ENCODE measurements around the gene TP53BP1.

TP53BP1 gene

DNA sequence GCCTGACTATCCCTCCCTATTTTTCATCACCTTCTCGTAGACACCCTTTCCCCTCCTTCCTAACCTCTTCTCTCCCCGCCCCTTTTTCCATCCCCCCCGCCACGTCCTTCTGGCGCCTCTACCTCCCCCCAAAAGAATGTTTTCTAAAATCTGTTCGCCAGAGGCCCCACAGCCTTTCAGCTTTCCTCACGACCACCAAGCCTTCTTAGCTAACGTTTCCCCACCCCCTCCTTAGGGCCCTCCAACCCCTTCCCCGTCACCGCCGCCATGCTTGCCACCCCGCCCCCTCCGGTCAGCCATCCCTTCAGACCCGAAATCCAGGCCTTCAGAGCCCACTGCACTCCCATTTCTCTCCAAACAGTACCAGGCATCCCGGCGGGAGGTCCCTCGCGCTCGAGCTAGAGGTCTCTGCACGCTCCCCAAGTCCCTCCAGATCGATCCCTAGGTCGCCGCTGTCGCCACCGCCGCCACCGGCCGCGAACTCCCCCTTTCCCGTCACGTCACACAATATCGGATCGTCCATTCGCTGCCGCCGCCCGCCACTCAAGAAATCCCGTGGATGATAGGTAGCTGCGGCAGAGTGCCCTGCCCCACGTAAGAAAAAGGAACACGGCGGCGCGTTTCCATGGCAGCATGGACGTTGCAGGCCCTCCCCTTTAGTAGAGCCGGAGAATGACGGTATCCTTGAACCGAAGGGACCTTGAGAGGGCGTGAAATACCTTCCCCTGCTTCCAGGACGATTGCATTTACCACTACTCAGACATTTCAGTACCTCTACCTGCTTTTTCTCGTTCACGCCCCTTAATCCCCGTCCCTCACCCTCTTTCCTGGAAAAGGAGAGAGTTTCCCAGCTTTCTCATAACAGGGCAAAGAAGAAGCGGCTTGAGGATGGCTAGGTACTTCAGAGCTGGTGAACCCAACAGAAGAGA lies at the start of gene TP53BP1:
Gene TP53BP1, minus strand, starts transcription at position 484 of the 929 bp plus-strand sequence. Its CDS starts 113 bp downstream, at position 371.
- peak; percentile 97 for DNase-seq (ENCODE audit: low spot score)

- no peak for DNase-seq (ENCODE audit: low spot score)
These were observed 48.8 kb upstream of the TP53BP1 start for GRCh38 chr15:43541785-43542184.

GRCh38 chr15:43538091-43538490 lies 45.1 kb upstream of the TP53BP1 start:
- DNase-seq (ENCODE audit: low spot score) = no peak

GRCh38 chr15:43534897-43535296 lies 41.9 kb upstream of the TP53BP1 start:
- no peak for DNase-seq (ENCODE audit: low spot score)

DNA sequence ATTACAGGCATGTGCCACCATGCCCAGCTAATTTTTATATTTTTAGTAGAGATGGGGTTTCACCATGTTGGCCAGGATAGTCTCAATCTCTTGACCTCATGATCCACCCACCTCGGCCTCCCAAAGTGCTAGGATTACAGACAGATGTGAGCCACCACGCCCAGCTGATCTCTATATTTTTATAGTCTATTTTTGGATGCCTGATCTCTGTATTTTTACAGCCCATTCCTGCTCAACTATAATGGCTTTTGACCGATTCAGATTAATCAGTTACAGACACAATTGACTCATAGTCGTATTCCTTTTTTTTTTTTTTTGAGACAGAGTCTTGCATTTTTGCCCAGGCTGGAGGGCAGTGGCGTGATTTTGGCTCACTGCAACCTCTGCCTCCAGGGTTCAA lies 39.9 kb upstream of the TP53BP1 start:
- peak; percentile 54 for DNase-seq (ENCODE audit: low spot score)

GRCh38 chr15:43531018-43531670 lies 38.2 kb upstream of the TP53BP1 start:
- no peak for DNase-seq (ENCODE audit: low spot score)

- DNase-seq (ENCODE audit: low spot score) = no peak
These were observed 36.8 kb upstream of the TP53BP1 start for GRCh38 chr15:43529587-43530345.

DNA sequence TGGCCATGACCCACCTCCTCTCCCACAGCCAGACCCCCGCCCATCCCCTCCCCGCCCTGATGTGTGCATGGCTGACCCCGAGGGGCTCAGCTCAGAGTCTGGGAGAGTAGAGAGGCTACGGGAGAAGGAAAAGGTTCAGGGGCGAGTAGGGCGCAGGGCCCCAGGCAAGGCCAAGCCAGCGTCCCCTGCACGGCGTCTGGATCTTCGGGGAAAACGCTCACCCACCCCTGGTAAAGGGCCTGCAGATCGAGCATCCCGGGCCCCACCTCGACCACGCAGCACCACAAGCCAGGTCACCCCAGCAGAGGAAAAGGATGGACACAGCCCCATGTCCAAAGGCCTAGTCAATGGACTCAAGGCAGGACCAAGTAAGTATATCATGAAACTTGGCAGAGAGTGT lies 36.2 kb upstream of the TP53BP1 start:
- DNase-seq (ENCODE audit: low spot score) = no peak

DNA sequence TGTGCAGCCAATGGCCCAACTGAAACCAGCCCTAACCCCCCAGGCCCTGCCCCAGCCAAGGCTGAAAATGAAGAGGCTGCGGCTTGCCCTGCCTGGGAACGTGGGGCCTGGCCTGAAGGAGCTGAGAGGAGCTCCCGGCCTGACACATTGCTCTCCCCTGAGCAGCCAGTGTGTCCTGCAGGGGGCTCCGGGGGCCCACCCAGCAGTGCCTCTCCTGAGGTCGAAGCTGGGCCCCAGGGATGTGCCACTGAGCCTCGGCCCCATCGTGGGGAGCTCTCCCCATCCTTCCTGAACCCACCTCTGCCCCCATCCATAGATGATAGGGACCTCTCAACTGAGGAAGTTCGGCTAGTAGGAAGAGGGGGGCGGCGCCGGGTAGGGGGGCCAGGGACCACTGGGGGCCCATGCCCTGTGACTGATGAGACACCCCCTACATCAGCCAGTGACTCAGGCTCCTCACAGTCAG lies 35.6 kb upstream of the TP53BP1 start:
- DNase-seq (ENCODE audit: low spot score) = no peak

- no peak for DNase-seq (ENCODE audit: low spot score)
These were observed 35.0 kb upstream of the TP53BP1 start for GRCh38 chr15:43527802-43528541.

DNA sequence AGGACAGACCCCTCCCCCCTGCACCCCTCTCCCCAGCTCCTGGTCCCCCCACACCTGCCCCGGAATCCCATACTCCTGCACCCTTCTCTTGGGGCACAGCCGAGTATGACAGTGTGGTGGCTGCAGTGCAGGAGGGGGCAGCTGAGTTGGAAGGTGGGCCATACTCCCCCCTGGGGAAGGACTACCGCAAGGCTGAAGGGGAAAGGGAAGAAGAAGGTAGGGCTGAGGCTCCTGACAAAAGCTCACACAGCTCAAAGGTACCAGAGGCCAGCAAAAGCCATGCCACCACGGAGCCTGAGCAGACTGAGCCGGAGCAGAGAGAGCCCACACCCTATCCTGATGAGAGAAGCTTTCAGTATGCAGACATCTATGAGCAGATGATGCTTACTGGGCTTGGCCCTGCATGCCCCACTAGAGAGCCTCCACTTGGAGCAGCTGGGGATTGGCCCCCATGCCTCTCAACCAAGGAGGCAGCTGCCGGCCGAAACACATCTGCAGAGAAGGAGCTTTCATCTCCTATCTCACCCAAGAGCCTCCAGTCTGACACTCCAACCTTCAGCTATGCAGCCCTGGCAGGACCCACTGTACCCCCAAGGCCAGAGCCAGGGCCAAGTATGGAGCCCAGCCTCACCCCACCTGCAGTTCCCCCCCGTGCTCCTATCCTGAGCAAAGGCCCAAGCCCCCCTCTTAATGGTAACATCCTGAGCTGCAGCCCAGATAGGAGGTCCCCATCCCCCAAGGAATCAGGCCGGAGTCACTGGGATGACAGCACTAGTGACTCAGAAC lies 34.3 kb upstream of the TP53BP1 start:
- no peak for DNase-seq (ENCODE audit: low spot score)

DNA sequence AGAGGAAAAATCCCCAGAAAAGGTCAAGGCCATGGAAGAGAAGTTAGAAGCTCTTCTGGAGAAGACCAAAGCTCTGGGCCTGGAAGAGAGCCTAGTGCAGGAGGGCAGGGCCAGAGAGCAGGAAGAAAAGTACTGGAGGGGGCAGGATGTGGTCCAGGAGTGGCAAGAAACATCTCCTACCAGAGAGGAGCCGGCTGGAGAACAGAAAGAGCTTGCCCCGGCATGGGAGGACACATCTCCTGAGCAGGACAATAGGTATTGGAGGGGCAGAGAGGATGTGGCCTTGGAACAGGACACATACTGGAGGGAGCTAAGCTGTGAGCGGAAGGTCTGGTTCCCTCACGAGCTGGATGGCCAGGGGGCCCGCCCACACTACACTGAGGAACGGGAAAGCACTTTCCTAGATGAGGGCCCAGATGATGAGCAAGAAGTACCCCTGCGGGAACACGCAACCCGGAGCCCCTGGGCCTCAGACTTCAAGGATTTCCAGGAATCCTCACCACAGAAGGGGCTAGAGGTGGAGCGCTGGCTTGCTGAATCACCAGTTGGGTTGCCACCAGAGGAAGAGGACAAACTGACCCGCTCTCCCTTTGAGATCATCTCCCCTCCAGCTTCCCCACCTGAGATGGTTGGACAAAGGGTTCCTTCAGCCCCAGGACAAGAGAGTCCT lies 33.4 kb upstream of the TP53BP1 start:
- no peak for DNase-seq (ENCODE audit: low spot score)

GRCh38 chr15:43525131-43525530 lies 32.2 kb upstream of the TP53BP1 start:
- no peak for DNase-seq (ENCODE audit: low spot score)

- DNase-seq (ENCODE audit: low spot score) = no peak
These were observed 31.4 kb upstream of the TP53BP1 start for GRCh38 chr15:43524254-43524845.

DNA sequence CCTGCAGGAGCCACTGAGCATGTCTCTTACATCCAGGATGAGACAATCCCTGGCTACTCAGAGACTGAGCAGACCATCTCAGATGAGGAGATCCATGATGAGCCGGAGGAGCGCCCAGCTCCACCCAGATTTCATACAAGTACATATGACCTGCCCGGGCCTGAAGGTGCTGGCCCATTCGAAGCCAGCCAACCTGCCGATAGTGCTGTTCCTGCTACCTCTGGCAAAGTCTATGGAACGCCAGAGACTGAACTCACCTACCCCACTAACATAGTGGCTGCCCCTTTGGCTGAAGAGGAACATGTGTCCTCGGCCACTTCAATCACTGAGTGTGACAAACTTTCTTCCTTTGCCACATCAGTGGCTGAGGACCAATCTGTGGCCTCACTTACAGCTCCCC lies 30.7 kb upstream of the TP53BP1 start:
- DNase-seq (ENCODE audit: low spot score) = no peak

DNA sequence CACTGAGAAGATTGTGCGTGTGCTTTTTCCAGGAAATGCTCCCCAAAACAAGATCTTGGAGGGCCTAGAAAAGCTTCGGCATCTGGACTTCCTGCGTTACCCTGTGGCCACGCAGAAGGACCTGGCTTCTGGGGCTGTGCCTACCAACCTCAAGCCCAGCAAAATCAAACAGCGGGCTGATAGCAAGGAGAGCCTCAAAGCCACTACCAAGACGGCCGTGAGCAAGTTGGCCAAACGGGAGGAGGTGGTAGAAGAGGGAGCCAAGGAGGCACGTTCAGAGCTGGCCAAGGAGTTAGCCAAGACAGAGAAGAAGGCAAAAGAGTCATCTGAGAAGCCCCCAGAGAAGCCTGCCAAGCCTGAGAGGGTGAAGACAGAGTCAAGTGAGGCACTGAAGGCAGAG lies 29.3 kb upstream of the TP53BP1 start:
- DNase-seq (ENCODE audit: low spot score) = no peak

- DNase-seq (ENCODE audit: low spot score) = no peak
These were observed 28.5 kb upstream of the TP53BP1 start for GRCh38 chr15:43521419-43521818.

DNA sequence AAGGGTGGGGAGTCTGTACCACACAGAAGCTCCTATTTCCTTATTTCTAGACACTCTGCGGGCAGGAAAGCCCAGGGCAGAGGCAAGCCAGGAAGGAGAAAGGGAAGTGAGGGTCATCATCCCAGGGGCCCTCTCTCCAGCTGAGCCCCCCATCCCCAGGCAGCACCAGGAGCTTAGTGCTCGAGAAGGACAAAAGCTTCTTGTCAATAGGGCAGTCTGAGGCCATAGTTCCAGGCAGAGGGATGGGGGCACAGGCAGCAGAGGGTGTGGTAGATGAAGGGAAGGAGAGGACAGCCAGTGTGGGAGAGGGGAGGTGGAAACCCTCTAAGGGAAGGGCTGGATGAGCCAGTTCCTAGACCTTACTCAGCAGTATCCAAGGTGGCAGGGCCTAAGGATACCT lies 27.2 kb upstream of the TP53BP1 start:
- DNase-seq (ENCODE audit: low spot score) = no peak

GRCh38 chr15:43519196-43519595 lies 26.2 kb upstream of the TP53BP1 start:
- no peak for DNase-seq (ENCODE audit: low spot score)

DNA sequence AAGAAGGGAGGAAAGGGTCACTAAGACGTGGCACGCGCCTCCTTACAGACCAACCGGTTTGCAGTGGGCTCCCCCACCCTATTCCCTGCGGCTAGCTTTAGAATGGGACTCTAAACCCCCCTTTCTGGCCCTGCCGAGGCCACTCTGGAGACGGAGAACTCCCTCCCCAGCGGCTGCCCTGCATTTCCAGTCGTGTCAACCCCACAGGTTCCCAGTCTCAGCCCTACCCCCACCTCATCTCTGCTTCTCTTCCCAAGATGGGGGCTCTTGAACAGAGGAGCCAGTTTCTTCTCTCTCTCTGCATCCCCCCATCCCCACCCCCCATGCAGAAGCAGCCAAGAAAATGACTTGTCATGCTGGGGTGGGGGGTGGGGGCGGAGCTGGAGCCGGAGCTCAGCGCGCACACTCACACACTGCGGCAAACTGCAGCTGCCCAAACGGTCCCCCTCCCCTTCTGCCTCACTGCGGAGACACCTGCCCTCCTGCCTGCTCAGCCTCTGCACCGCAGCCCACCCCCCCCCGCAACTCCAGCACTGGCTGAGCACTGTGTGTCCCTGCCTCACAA lies 25.3 kb upstream of the TP53BP1 start:
- DNase-seq (ENCODE audit: low spot score) = peak; percentile 41

Data from AG08395 (cell line).